AG10803 (cell line): ENCODE data around the gene UVSSA.
A peak's percentile ranks its signal among the peaks of the same experiment; 100 is the strongest.

Source experiments
- DNase-seq: peaks from one replicate; pipeline ENCODE4 v3.0.0; 2010; ENCODE audit warnings: low read depth
- H3K4me3 ChIP-seq: 2 replicates; pipeline ENCODE4 v1.5.1; 2011; ENCODE audit warnings: mild to moderate bottlenecking, low read length, control low read depth
- CTCF ChIP-seq: conservative IDR thresholded peaks from 2 replicates; pipeline ENCODE4 v1.5.1; 2011; ENCODE audit warnings: mild to moderate bottlenecking, low read length, control low read depth, inconsistent platforms

UVSSA gene

GRCh38 chr4:1407657-1408333, 60.8 kb downstream of the UVSSA start:
- no peak for TF ChIP-seq CTCF
- DNase-seq = no peak
- no peak overlapping the region for H3K4me3 ChIP-seq

GRCh38 chr4:1408418-1408817, 61.4 kb downstream of the UVSSA start:
- no peak overlapping the region for H3K4me3 ChIP-seq
- DNase-seq = no peak
- TF ChIP-seq CTCF = no peak

GRCh38 chr4:1409079-1409478, 62.1 kb downstream of the UVSSA start:
- no peak for TF ChIP-seq CTCF
- H3K4me3 ChIP-seq = no peak overlapping the region
- DNase-seq = no peak

GRCh38 chr4:1409491-1410425, 62.8 kb downstream of the UVSSA start:
- no peak for DNase-seq
- H3K4me3 ChIP-seq = no peak overlapping the region
- TF ChIP-seq CTCF = no peak

- DNase-seq = peak; percentile 7
- TF ChIP-seq CTCF = no peak
These were observed 63.7 kb downstream of the UVSSA start for GRCh38 chr4:1410491-1411325.

GRCh38 chr4:1411436-1412375, 64.7 kb downstream of the UVSSA start:
- TF ChIP-seq CTCF = no peak
- no peak for DNase-seq
- H3K4me3 ChIP-seq = no peak overlapping the region

More at GRCh38 chr4:1410491-1411325, 63.7 kb downstream of the UVSSA start:
- H3K4me3 ChIP-seq = no peak overlapping the region
